Activated CD4-positive, alpha-beta T cell treated with anti-CD3 and anti-CD28 coated beads for 24 hours (primary cell): Measurements from ENCODE around the gene NUDT5.

Experiments
- DNase-seq, 2 donors: peaks; one replicate each; pipeline ENCODE4 v3.0.0-alpha.2; 2020; ENCODE audit warnings: low read depth in 2 of 2

The NUDT5 gene

GRCh38 chr10:12165036-12165435 is 30.7 kb downstream of the NUDT5 start:
- no peak for DNase-seq

- DNase-seq: no peak
These were observed 31.6 kb downstream of the NUDT5 start for GRCh38 chr10:12164085-12164484.

GRCh38 chr10:12162927-12163326 is 32.8 kb downstream of the NUDT5 start:
- no peak for DNase-seq

- DNase-seq: no peak
These were observed 35.0 kb downstream of the NUDT5 start for GRCh38 chr10:12160664-12161063.

GRCh38 chr10:12158111-12158510 is 37.6 kb downstream of the NUDT5 start:
- DNase-seq: no peak

GRCh38 chr10:12156367-12157123 is 39.1 kb downstream of the NUDT5 start:
- DNase-seq: no peak

GRCh38 chr10:12154516-12154915 is 41.2 kb downstream of the NUDT5 start:
- DNase-seq: no peak

- DNase-seq: no peak
These were observed 45.5 kb downstream of the NUDT5 start for GRCh38 chr10:12150163-12150562.

GRCh38 chr10:12144538-12144937 is 51.2 kb downstream of the NUDT5 start:
- no peak for DNase-seq

- DNase-seq: no peak
These were observed 55.7 kb downstream of the NUDT5 start for GRCh38 chr10:12140038-12140437.

GRCh38 chr10:12135631-12136030 is 60.1 kb downstream of the NUDT5 start:
- no peak for DNase-seq

- no peak for DNase-seq
These were observed 65.3 kb downstream of the NUDT5 start for GRCh38 chr10:12130237-12130872.

GRCh38 chr10:12129222-12130111 is 66.2 kb downstream of the NUDT5 start, which contains the start of gene SEC61A2:
Gene SEC61A2 (plus strand): TSS chr10:12129677. CDS start chr10:12129788, 111 bp downstream.
- DNase-seq: peak; percentile 97 to 98

GRCh38 chr10:12121673-12122072 is 74.0 kb downstream of the NUDT5 start:
- no peak for DNase-seq
